GM18858 (cell line): ENCODE measurements around the gene CACNA2D1.

ENCODE experiments used
- ATAC-seq: cut with Tn5 transposase; IDR thresholded peaks from one replicate; pipeline ENCODE4 v1.9.1; 2021; ENCODE audit not compliant: unreplicated experiment

CACNA2D1 gene

DNA sequence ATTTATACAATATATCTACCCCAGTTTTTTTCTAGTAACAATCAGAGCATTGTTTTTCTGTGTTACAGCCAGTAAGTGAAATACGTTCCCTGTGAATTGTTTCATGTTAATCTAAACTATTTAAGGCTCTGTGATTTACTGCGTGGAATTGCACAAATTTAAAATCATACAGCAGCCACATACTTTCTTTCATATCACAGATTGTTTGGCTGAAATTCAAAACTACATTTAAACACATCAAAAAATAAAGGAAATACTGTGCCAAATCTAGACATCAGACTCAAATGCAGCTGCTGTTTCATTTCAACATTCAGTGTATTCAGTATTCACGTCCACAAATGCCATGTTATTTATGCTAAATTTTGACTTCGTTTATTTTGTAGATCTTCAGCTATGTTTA, 431.1 kb downstream of the CACNA2D1 start:
- no peak for ATAC-seq

DNA sequence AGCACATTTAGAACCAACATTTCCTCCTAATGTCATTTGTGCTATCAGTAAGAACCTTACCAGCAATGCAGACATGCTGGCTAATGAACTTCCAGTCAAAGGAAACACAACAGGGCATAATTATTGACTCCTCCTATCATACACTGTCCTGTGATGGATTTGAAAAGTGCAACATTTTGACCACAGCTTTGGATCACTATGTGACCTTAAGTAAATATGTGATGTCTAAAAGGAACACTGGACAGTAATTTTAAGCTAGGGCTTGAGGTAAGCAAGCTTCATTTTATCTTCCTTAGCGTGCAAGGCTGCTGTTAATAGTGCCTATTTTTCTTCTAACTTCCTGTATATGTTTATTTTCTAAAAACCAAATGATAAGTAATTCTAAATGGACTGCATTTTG, 433.2 kb downstream of the CACNA2D1 start:
- no peak for ATAC-seq

DNA sequence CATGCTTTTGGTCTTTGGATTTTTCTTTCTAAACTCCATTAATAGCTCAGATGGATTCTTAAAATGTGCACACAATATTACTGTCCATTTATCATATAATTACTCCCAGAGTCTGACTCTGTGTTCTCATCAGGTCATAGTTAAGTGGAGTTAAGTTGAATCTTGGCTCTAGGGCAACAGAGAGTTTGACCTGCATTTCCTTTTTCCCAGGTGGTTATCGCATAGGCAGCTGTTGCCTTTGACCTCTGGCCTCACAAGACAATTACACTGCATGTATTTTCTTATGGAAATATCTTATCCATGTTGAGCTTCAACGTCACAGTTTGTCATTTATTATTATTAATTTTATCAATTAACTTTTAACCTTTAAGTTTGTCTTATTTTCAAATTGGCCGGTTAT, 436.3 kb downstream of the CACNA2D1 start:
- ATAC-seq, result no peak

DNA sequence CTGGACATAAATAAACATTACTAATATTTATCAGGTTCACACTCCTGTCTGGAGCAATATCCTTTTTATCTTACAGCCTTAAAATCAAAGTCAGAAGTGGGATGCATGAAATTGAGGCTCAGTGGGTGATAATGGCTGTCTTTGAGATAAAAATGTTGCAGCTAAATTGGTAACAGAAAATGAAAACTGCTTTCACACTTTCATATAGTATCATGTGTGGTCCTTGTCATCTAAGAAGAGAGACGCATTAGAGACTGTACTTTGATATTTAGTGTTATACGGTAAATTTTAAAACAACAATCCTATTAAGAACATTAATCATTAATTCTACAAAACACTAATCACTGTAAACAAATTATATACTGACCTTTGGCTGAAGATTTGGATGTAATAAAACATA, 438.5 kb downstream of the CACNA2D1 start:
- no peak for ATAC-seq

DNA sequence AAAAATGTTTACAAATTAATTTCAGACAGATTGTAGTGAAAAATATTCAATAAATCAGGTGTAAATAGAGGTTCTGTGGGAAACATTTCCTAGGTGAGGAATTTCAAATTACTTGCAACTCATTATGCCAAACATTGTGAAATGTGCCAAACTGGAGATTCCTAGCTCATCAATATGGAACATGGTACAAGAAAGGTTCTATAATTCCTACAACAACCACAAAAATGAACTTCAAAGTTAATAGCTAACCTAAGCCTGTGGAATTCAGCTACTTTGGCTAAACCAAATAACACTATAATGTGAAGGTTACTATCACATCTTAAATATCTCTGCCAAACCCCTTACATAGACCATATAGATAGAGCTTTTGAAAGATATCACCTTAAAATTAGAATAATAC, 450.4 kb downstream of the CACNA2D1 start:
- no peak for ATAC-seq

DNA sequence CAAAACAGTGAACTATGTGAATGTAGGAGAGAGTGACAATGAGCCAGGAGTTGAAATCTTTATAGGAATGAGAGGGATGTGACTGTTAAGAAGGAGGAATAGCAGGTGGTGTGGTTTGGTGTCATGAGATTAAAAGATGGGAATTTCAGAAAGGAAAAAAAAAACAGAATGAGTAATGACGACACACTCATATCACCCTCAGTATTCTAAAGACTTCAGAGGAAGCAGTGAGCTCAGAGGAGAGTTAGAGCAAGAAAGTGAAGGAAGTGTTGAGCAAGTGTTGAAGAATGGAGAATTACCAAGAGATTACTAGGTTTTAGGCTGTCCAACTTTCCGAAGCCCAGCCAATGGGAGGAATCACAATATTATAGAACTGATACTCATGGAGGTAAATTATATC, 453.2 kb downstream of the CACNA2D1 start:
- ATAC-seq, result no peak

DNA sequence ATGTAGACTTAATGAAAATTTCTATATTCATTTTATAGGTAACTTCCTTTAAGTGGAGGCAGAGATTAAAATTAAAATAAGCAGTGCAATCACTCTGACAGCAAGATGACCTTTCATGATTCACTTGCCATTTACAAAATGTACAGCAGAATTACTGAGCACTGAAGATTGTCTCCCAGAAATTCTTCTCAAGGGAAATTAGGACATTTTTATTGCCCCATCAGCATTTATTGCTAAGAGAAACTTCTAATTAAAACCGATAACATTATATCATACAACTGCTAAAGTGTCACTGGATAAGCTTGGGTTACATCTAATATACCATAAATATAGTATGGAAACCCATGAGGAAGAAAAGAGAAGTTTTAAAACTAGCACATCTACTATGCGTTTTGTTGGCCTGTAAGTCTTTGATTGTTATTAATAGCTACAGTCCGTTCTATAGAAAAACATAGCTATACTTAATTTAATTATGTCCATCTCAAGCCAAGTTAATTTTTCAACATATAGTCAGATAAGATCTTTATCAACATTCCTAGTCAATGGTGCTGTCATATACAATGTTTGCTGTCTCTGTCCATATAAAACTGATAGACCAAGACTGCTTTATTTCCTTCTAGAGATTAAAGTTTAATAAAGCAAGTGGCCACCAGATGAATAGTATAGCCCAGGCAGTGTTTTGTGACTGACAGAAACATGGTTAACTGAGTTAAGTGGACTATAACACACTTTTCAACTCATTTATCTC, 456.7 kb downstream of the CACNA2D1 start:
- no peak for ATAC-seq

DNA sequence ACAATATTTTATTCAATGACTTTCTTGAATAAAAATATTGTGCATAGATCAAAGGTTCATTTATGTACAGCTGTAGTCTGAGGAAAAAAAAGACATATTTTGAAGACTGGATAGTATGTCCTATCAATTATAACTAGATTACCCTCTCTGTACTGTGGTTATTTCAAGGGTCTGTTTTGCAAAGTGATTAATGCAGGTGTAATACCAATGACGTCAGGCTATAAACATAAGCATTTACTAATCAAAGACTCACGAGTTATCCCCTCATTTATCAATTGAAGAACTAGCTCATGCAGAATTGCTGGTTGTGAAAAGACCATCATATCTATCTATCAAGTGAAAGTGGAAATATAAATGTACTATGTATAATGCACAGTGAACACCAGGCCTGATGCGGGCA, 460.2 kb downstream of the CACNA2D1 start:
- no peak for ATAC-seq

DNA sequence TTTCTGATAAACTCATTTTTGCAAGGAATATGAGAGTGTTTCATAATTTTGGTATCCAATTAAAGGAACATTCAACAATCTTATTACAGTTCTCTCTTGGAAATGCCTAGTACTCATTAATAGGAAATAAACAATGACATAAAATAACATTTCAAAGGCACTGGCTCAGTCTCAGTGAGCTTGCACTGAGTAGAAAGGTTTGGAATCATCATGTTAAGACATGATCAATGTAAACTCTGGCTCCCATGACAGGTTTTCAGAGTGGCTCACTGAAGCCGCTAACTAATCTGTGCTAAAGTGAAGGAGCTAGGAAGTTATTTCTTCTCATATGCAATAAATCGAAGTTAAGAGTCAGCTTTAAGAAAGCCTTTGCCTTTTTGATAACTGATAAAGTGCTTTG, 470.5 kb downstream of the CACNA2D1 start:
- ATAC-seq, result no peak

DNA sequence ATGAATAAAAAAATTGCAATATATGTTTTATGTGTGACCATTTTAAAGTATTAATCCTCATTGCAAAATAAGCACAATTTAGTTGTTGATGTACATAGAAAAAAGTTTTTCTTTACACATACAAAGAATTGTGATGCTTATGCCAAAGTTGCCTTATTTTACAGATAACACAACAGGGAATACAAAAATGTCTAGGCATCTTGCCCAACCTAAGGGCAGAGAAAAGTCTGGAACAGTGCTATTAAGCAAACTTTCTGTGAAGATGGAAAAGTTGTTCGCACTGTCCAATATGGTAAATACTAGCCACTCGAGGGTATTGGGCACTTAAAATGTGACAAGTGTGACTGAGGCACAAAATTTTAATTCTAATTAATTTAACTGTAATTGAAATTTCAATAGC, 483.6 kb downstream of the CACNA2D1 start:
- ATAC-seq, result no peak

DNA sequence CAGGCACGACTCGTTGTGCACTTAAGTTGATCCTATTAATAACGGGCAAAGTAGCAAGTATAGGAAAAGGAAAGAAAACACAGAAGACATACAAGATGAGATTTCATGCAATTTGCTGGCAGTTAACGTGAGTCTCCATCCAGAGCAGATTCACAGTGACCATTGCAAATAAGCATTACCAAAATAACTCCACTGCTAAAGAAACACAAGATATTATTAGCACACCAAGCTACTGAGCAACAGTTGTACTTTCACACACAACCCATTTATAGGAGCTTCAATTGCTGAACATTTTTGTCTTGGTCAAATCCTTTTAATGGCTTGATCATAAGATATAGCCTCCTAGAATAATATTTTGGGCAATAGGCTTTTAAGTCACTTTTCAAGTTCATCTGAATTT, 486.1 kb downstream of the CACNA2D1 start:
- no peak for ATAC-seq

DNA sequence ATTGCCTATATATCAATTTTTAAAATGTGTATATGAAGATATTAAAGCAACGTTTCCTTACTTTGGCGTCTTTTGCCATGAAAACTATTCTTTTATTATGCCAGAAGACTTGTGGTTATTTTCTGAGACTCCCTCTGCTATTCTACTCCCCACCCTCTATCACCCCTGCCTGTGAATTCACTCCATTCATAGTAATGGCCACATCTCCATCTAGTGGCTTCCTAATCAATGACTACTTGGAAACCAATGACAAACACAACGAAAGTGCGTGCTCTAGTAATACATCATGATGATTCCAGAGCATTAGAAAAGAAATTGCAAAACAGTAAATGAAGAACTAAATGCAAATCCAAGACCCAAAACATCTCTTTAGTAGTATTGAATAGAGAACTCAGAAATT, 487.1 kb downstream of the CACNA2D1 start:
- peak; percentile 85 for ATAC-seq

DNA sequence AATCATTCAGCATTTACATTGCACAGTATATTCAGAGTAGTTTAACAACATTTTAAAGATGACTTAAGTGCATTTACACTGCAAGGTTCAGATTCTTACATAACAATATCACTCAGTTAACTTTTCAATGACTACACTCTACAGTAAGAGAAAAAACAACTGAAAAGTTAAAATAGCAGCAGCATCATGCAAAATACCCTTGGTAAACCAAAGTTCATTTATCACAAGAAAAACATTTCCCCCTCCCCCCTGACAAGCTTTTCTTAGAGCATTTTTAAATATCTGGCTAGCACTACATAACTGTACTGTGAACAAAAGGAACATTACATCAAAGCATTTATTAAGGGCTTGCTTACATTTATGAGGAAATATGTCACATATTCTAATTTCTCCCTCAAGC, 494.3 kb downstream of the CACNA2D1 start:
- ATAC-seq, result no peak

DNA sequence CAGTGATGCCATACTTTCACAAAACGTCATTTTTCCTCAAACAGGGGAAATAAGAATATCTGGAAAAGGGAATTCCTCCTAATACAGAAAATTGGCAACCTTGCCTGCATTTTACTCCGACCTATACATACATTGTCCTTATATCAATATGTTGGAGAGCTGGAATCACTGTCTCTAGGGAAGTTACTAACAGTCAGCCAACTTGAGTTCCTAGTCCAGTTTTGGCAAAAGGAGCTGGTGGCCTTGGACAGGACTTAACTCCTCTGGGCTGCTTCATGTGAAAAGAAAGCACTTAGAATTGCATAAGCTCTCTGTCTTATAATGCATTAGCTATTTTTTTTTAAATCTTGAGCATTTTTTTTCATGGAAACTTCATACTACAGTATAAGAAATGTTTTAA, 499.5 kb downstream of the CACNA2D1 start:
- ATAC-seq, result no peak

DNA sequence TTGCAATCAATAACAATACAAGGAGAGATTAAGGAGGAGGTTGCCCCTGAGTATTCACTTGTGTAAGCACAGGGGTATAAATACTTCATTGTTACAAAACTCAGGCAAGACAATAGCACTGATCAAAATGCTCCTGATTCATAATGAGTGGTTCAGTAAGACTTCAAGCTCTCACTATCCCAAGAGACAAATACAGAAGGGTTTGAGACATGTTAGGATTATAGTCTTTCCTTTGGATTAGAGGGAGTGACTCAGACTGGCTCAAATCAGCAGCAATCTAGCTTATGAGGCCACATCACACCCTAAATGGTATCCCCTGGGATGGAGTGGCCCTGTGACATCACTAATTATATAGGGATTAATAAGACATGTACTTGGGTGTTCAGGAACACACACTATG, 506.5 kb downstream of the CACNA2D1 start:
- ATAC-seq, result no peak

DNA sequence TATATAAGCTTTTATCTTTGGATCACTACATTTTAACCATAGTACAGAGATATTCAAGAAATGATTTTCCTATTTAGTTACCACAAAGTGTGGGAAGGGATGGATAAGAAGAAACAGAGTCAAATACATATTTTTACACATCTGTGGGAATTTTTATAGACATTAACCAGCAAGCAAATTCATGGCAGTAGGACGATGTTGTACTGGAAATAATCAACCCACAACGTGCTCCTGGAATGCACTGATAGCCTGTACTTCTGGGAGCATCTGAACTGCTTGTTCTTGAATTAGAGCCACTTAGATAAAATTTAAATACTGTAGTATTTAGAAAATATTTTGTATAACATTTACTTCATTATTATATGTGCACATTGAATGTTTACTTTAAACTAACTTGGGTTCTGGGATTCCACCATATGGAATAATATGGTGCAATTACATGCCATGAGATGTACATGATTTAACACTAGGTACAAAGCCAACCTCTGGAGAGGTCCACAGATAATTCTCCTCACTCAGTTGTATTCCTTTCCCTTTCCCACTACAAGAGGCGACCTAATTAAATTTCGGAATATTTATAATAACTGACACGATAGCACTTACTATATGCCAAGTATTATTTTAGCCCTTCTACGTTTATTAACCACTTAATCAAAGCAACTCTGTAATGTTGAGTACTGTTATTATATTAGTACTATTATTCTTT, 508.8 kb downstream of the CACNA2D1 start:
- no peak for ATAC-seq

DNA sequence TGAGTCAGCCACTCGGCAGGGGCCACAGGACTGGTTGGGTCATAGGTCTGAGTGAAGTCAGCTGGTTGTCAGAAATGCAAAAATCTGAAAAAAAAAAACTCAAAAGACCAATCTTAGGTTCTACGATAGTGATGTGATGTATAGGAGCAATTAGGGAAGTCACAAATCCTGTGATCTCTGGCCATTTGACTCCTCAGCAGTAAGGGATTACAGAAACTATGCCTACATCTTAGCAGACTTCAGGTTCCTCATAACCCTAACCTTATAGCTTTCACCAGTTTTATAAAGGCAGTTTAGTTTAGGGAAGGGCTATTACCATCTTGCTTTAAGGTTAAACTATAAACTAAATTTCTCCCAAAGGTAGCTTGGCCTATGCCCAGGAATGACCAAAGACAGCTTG, 510.6 kb downstream of the CACNA2D1 start:
- ATAC-seq, result no peak

DNA sequence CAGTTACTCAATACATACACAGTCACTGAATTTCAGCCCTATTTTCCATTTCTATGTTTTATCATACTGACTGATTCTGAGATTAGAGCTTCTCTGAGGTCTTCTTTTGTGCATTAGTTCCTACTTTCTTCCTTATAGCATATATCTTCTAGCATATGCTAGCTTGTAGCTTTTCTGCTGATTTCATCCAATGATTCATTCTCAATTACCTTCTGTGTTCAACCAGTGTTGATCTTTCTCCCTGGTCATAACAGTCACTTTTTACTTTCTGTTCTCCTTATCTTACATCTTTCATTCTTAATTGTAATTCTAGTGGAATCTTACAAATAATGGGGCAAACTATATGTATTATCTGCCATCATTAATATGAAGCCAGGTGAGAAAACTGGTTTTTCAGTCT, 514.2 kb downstream of the CACNA2D1 start:
- no peak for ATAC-seq

DNA sequence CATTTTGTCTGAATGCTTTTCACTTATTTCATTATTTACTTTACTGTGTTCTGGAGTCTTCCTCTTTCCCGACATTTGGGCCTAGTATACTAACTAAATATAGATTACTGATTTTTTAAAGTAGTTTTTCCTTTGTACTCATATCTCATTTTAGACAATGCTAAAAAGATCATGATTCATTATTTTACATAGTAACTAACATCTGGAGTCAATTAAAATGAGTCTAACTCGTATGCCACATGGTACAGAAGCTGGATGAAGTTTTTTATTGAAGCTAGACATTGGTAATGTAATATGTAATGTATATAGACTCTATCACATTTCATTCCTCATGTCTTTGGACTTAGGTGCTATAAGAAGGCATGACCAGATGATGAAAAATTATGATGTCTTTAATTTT, 517.4 kb downstream of the CACNA2D1 start:
- ATAC-seq, result no peak

DNA sequence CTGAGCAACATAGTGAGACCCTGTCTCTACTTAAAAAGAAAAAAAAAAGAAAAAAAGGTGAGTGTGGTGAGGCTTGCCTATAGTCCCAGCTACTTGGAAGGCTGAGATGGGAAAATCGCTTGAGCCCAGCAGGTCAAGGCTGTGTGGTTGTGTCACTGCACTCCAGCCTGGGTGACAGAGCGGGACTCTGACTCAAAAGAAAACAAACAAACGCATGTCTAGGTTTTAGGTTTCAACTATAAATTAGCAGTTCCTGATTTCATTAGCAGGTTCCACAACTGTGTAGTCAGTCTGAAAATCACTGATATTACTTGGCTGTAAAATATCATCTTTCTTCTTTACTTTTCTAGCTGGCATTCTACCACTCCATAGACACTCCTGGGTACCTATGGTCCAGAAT, 518.0 kb downstream of the CACNA2D1 start:
- ATAC-seq, result peak; percentile 90

DNA sequence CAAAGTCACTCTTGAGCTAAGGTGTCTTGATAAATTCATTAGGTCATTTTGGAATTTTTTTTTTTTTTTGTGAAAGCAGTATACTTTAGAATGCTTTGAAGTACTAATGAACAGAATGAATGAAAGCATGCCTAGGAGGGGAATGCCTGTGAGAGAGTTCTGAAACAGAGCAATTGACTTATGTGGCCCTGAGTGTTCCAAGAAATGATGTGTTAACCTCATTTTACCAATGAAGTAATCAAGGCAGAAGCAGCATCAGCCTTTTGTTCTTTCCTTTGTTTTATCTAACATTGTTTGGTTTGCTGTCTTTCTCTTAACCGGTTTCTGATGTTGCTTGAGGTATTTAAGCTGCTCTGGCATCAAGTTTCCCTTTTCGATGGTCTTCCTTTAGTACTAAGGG, 519.1 kb downstream of the CACNA2D1 start:
- peak; percentile 40 for ATAC-seq

DNA sequence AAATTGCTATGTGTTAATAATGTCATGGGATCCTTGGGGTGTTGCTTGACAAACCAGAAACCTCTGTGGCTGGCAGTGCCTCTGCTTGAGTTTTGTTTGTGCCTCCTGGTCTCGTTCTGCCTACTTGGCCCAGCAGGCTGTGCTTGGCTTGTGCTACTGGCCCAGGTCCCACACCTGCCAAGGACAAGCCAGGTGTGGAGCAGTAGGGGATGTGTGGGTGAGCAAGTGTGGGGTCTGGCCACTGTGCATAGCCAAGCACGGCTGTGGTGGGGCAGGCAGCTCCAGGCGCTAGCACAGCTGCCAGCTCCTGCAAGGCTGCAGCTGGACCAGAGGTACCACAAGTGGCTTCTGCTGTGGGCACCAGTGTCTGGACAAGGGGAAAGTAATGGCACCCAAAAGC, 524.1 kb downstream of the CACNA2D1 start:
- no peak for ATAC-seq

DNA sequence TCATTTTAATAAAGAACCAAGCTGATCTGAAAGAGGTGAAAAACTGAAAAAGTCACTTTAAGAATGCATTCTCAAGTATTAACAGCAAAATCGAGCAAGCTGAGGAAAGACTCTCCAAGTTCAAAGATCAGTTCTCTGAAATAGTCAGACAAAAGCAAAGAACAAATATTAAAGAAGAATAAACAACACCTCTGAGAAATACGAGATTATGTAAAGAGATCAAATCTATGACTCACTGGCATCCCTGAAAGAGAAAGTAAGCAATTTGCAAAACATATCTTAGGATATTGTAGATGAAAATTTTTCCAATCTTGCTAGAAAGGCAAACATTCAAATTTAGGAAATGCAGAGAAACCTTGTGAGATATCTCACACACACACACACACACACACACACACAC, 535.4 kb downstream of the CACNA2D1 start:
- ATAC-seq, result no peak
